K562 (cell line): ENCODE measurements around the gene AICDA. TPM values are rescaled to one million over a fixed set of nuclear protein-coding genes. Genes with fewer than 3 reads are reported as not detected.
"Not testable (repeated sequence)": the region's sequence is repeated elsewhere in the genome, so short reads cannot be mapped to it uniquely, and the experiment has no call there.

ENCODE experiments used
- ATAC-seq: fragments of 200-7000 bp; cut with Tn5 transposase; 3 replicates; pipeline ENCODE4 v1.9.1; 2020; ENCODE audit warnings: moderate library complexity
- BruUV-seq: library from RNA; stranded (reverse); fragments of 400-500 nt; replicated peaks from 2 replicates; lab custom pipeline; 2021; lab: Mats Ljungman, UMichigan
- CTCF ChIA-PET: fragments of 300-600 bp; formaldehyde crosslinking; extraction: SDS; loops from one replicate; lab custom pipeline; 2021; ENCODE audit warnings: low intra/inter-chr PET ratio; lab: Yijun Ruan, JAX
- POLR2A ChIA-PET: fragments of 300-600, 350-650 bp; sonication (Branson Sonifier 250); formaldehyde crosslinking; extraction: SDS; loops from one replicate; lab custom pipeline; 2021; ENCODE audit warnings: antibody characterized with exemption, inconsistent platforms; lab: Yijun Ruan, JAX
- DNase-seq, 4 experiments: peaks; one replicate each; pipeline versions ENCODE4 v3.0.0 to v3.0.0-alpha.2; 2011 to 2018; ENCODE audit warnings: low spot score in 3 of 4, mixed read lengths in 3 of 4; ENCODE audit errors: extremely low read depth in 1 of 4
- FAIRE-seq: peaks from 2 replicates; lab custom pipeline; 2011; peaks lifted over from hg19 to GRCh38; lab: Jason Lieb, UNC
- H2AFZ ChIP-seq: 2 replicates; pipeline ENCODE4 v1.6.0; 2011; ENCODE audit warnings: low read depth, low read length, control low read depth, inconsistent platforms
- H3K27ac ChIP-seq: fragments of 200-600 bp; 3 replicates; pipeline ENCODE4 v1.8.0; 2011; ENCODE audit warnings: low read depth, mild to moderate bottlenecking, control low read depth, inconsistent platforms, low read length, moderate library complexity, mixed read lengths; ENCODE audit errors: extremely low read depth
- H3K27me3 ChIP-seq, 2 experiments: fragments of 300-600 bp in 1 of 2; 2 replicates in 1 of 2; 3 replicates in 1 of 2; pipeline versions ENCODE4 v1.6.0 to v1.8.0; 2011; ENCODE audit warnings: inconsistent platforms in 2 of 2, low read length in 2 of 2, mild to moderate bottlenecking in 1 of 2, mixed read lengths in 1 of 2, moderate library complexity in 1 of 2; ENCODE audit not compliant: control insufficient read depth in 2 of 2, insufficient read depth in 2 of 2
- H3K36me3 ChIP-seq: fragments of 300-600 bp; 3 replicates; pipeline ENCODE4 v1.8.0; 2011; ENCODE audit warnings: mild to moderate bottlenecking, low read length, inconsistent platforms; ENCODE audit not compliant: control insufficient read depth, insufficient read depth
- H3K4me1 ChIP-seq, 2 experiments: fragments of 200-600 bp in 1 of 2; replicated peaks in 1 of 2; 2 replicates in 1 of 2; 3 replicates in 1 of 2; pipeline versions ENCODE4 v1.5.1 to v1.8.0; 2011; ENCODE audit warnings: inconsistent platforms in 2 of 2, low read length in 2 of 2, mild to moderate bottlenecking in 1 of 2, mixed read lengths in 1 of 2, moderate library complexity in 1 of 2; ENCODE audit not compliant: control insufficient read depth in 2 of 2, insufficient read depth in 2 of 2
- H3K4me2 ChIP-seq: 2 replicates; pipeline ENCODE4 v1.6.1; 2011; ENCODE audit warnings: low read length, control low read depth, inconsistent platforms, mixed read lengths; ENCODE audit not compliant: insufficient read depth
- H3K4me3 ChIP-seq: fragments of 200-600 bp; sonication (generic), shearing (Covaris generic); 2 replicates; pipeline ENCODE4 v1.5.1; 2016; ENCODE audit warnings: control low read depth, inconsistent platforms
- H3K79me2 ChIP-seq: fragments of 200-600 bp; 3 replicates; pipeline ENCODE4 v1.8.0; 2011; ENCODE audit warnings: low read length, inconsistent platforms; ENCODE audit not compliant: control insufficient read depth, insufficient read depth
- H3K9ac ChIP-seq, 2 experiments: 2 replicates each; pipeline versions ENCODE4 v1.6.0 to v1.6.1; 2011; ENCODE audit warnings: low read depth in 2 of 2, low read length in 2 of 2, control low read depth in 1 of 2, inconsistent platforms in 1 of 2, mild to moderate bottlenecking in 1 of 2, mixed read lengths in 1 of 2; ENCODE audit not compliant: insufficient read depth in 1 of 2
- H3K9me1 ChIP-seq: one replicate; pipeline ENCODE4 v1.6.0; 2011; ENCODE audit warnings: inconsistent platforms, mild to moderate bottlenecking, low read length, moderate library complexity; ENCODE audit not compliant: control insufficient read depth, insufficient read depth
- H3K9me3 ChIP-seq: replicated peaks from 2 replicates; pipeline ENCODE4 v1.5.1; 2011; ENCODE audit warnings: low read depth, low read length, inconsistent platforms; ENCODE audit not compliant: control insufficient read depth, insufficient read depth
- H4K20me1 ChIP-seq: replicated peaks from 2 replicates; pipeline ENCODE4 v1.6.1; 2011; ENCODE audit warnings: low read length, inconsistent platforms, mixed read lengths; ENCODE audit not compliant: control insufficient read depth, insufficient read depth
- ARID2 ChIP-seq: fragments of 450-650 bp; IDR thresholded peaks from 2 replicates; pipeline ENCODE4 v1.6.1; 2017; ENCODE audit warnings: antibody characterized with exemption, mild to moderate bottlenecking
- BRF1 ChIP-seq: IDR thresholded peaks from 3 replicates; pipeline ENCODE4 v1.6.1; 2011; ENCODE audit warnings: borderline replicate concordance, mild to moderate bottlenecking; ENCODE audit not compliant: insufficient read length; ENCODE audit errors: extremely low read depth
- DNMT1 ChIP-seq: fragments of 450-650 bp; IDR thresholded peaks from 2 replicates; pipeline ENCODE4 v1.6.1; 2016; ENCODE audit warnings: antibody characterized with exemption, mild to moderate bottlenecking
- ETV1 ChIP-seq: fragments of 450-650 bp; conservative IDR thresholded peaks from 2 replicates; pipeline ENCODE4 v1.6.1; 2016; ENCODE audit warnings: missing genetic modification characterization, control low read depth, low read depth, missing compliant biosample characterization
- FOXJ3 ChIP-seq: sonication (generic); formaldehyde crosslinking; IDR thresholded peaks from 2 replicates; pipeline ENCODE4 v1.4.0; 2020; ENCODE audit warnings: mild to moderate bottlenecking, missing genetic modification reagents
- MCM3 ChIP-seq: fragments of 450-650 bp; IDR thresholded peaks from 2 replicates; pipeline ENCODE4 v1.6.1; 2016
- NR2C2 ChIP-seq, 2 experiments: fragments of 200-800 bp in 1 of 2; sonication (Bioruptor generic) in 1 of 2; sonication (generic) in 1 of 2; formaldehyde crosslinking in 1 of 2; IDR thresholded peaks; 2 replicates each; pipeline versions ENCODE4 v1.6.1 to v1.8.0; 2016 to 2022; ENCODE audit warnings: mild to moderate bottlenecking in 1 of 2, missing compliant biosample characterization in 1 of 2, missing genetic modification characterization in 1 of 2, missing genetic modification reagents in 1 of 2
- PCBP2 ChIP-seq: fragments of 200-400 bp; formaldehyde crosslinking; IDR thresholded peaks from 2 replicates; pipeline ENCODE4 v1.6.1; 2018; ENCODE audit warnings: low read length, low read depth, mild to moderate bottlenecking, moderate library complexity; ENCODE audit not compliant: poor library complexity, severe bottlenecking
- RAD21 ChIP-seq, 2 experiments: fragments of 250-450 bp in 1 of 2; fragments of 450-650 bp in 1 of 2; sonication (Bioruptor Pico) in 1 of 2; formaldehyde crosslinking in 1 of 2; IDR thresholded peaks in 1 of 2; conservative IDR thresholded peaks in 1 of 2; 2 replicates each; pipeline versions ENCODE4 v1.4.0 to v1.8.0; 2020 to 2022; ENCODE audit warnings: mild to moderate bottlenecking in 2 of 2, moderate library complexity in 1 of 2
- SPI1 ChIP-seq: IDR thresholded peaks from 2 replicates; pipeline ENCODE4 v1.6.1; 2011; ENCODE audit warnings: low read depth, low read length, control low read depth, borderline replicate concordance
- ZNF224 ChIP-seq: sonication (generic); formaldehyde crosslinking; IDR thresholded peaks from 2 replicates; pipeline ENCODE4 v1.8.0; 2022; ENCODE audit warnings: mild to moderate bottlenecking, missing genetic modification reagents
- ZNF274 ChIP-seq: IDR thresholded peaks from 2 replicates; pipeline ENCODE4 v1.6.1; 2011; ENCODE audit warnings: low read depth, mild to moderate bottlenecking, low read length, moderate library complexity, borderline replicate concordance
- ZNF280A ChIP-seq: fragments of 450-650 bp; IDR thresholded peaks from 2 replicates; pipeline ENCODE4 v1.6.1; 2018; ENCODE audit warnings: mild to moderate bottlenecking, low read depth; ENCODE audit not compliant: partially characterized antibody
- ZNF347 ChIP-seq: fragments of 450-650 bp; formaldehyde crosslinking; IDR thresholded peaks from 2 replicates; pipeline ENCODE4 v1.4.0; 2020; ENCODE audit warnings: low read depth, mild to moderate bottlenecking, moderate library complexity
- WGBS: fragments of 100-300 bp; shearing (Covaris generic); methylation state at CpG from one replicate; pipeline ENCODE4 v1.1.6; 2016; ENCODE audit warnings: low coverage, mixed read lengths; ENCODE audit not compliant: insufficient coverage; ENCODE audit errors: missing lambda C conversion rate; 5-methylcytosine and 5-hydroxymethylcytosine counted together
- in situ Hi-C: fragments of 300-500 bp; cut with MboI; formaldehyde crosslinking; loops from 4 replicates; pipeline ENCODE4 v1.15.0; 2018; ENCODE audit warnings: inconsistent platforms, mixed read lengths
- intact Hi-C: fragments of 100-400 bp; cut with micrococcal nuclease; formaldehyde crosslinking; loops from 2 replicates; pipeline ENCODE4 v1.14.2; 2022
- polyA plus RNA-seq, 8 experiments: library from polyadenylated mRNA; depleted of rRNA in 4 of 8; stranded (reverse) in 5 of 8; unstranded in 3 of 8; fragments of >200 nt; fragmentation: Nextera tagmentation in 2 of 8; fragmentation: Illumina TruSeq in 1 of 8; extraction: Ambion mirVana in 2 of 8; extraction: Trizol in 1 of 8; gene quantifications; 2 replicates each; pipeline versions ENCODE4 v1.2.1 to v1.2.3, GENCODE V29; 2011 to 2014; ENCODE audit warnings: inconsistent platforms in 1 of 8, missing spikeins in 1 of 8
- total RNA-seq, 7 experiments: library from RNA; depleted of rRNA in 6 of 7; stranded (reverse); fragments of >200 nt in 6 of 7; fragmentation: Illumina TruSeq in 2 of 7; extraction: Trizol in 2 of 7; gene quantifications; 2 replicates each; pipeline versions ENCODE4 v1.2.1 to v1.2.3, GENCODE V29; 2011 to 2021; ENCODE audit warnings: low replicate concordance in 1 of 7

The AICDA gene
- total and polyA plus RNA-seq, 9 of the 15 experiments (the other 6 are each of a cell fraction or from before 2014, with no cell fraction given): not detected

GRCh38 chr12:8584478-8584877 is 28.2 kb downstream of the AICDA start:
- H3K9me3 ChIP-seq, H3K4me1 ChIP-seq, H3K9ac ChIP-seq, H2AFZ ChIP-seq, H3K27ac ChIP-seq, H3K9me1 ChIP-seq, H3K4me3 ChIP-seq, H3K36me3 ChIP-seq, CTCF ChIA-PET, POLR2A ChIA-PET, H4K20me1 ChIP-seq, intact Hi-C loops, ATAC-seq, FAIRE-seq, H3K4me2 ChIP-seq, DNase-seq, H3K79me2 ChIP-seq, BruUV-seq, H3K27me3 ChIP-seq, in situ Hi-C loops: not testable (repeated sequence)
- 9% methylated on average over 10 of the region's 13 CpGs for WGBS

- H3K4me3 ChIP-seq: no peak overlapping the region
- no peaks in the 10 kb centered on the region for H3K9me1 ChIP-seq
- no peak for ATAC-seq
- FAIRE-seq: no peak
- peaks cover 0 to 2% of the 10 kb centered on the region in 2 experiments; a peak in 2 of 5 replicates for H3K27me3 ChIP-seq
- no peak overlapping the region for H3K4me2 ChIP-seq
- no peak overlapping the region for H3K9ac ChIP-seq
- H3K36me3 ChIP-seq: no peaks in the 10 kb centered on the region
- ChIA-PET CTCF (no interaction called here), POLR2A (no interaction called here)
- no peak overlapping the region for H3K27ac ChIP-seq
- no peak for DNase-seq
- intact Hi-C loops: no loop called here
- in situ Hi-C loops: no loop called here
- 11% methylated on average over 7 of the region's 7 CpGs for WGBS
- no peak overlapping the region for H2AFZ ChIP-seq
- no peaks in the 10 kb centered on the region for H3K79me2 ChIP-seq
- no TSS peak for BruUV-seq
- no peaks in the 10 kb centered on the region for H3K9me3 ChIP-seq
- H3K4me1 ChIP-seq: no peaks in the 10 kb centered on the region
- H4K20me1 ChIP-seq: no peaks in the 10 kb centered on the region
- TF ChIP-seq SPI1 (no peak), PCBP2 (no peak), ZNF347 (CRISPR knock-in tag) (no peak), DNMT1 (no peak), BRF1 (no peak), FOXJ3 (CRISPR knock-in tag) (no peak), ZNF280A (no peak), ETV1 (tag) (no peak), ZNF224 (CRISPR knock-in tag) (no peak), ZNF274 (no peak), NR2C2 (CRISPR knock-in tag; IDR thresholded peaks at IDR 0.05) (no peak), NR2C2 (tag; IDR thresholded peaks at IDR 0.05) (no peak), MCM3 (no peak), RAD21 (CRISPR knock-in tag; conservative IDR thresholded peaks at IDR 0.05 in 1 of 2, IDR thresholded peaks at IDR 0.05 in 1 of 2) (no peak), ARID2 (no peak)
Measured at GRCh38 chr12:8584004-8584403, 28.7 kb downstream of the AICDA start.
